Left ventricle myocardium inferior (tissue), 1 donor: ENCODE measurements around the gene SAPCD2. TPM values are rescaled to one million over a fixed set of nuclear protein-coding genes. Genes with fewer than 3 reads are reported as not detected.

Experiments
- DNase-seq: peaks from one replicate; pipeline ENCODE4 v3.0.0-alpha.2; 2020
- H3K27ac ChIP-seq: fragments of 200-600 bp; replicated peaks from 2 replicates; pipeline ENCODE4 v1.8.0; 2021
- H3K27me3 ChIP-seq: fragments of 200-600 bp; 2 replicates; pipeline ENCODE4 v1.8.0; 2021; ENCODE audit warnings: low read depth
- H3K36me3 ChIP-seq: fragments of 200-600 bp; 2 replicates; pipeline ENCODE4 v1.8.0; 2021
- H3K4me1 ChIP-seq: fragments of 200-600 bp; 2 replicates; pipeline ENCODE4 v1.8.0; 2021
- H3K4me3 ChIP-seq: fragments of 200-600 bp; 2 replicates; pipeline ENCODE4 v1.8.0; 2021; ENCODE audit warnings: mild to moderate bottlenecking, moderate library complexity
- H3K9me3 ChIP-seq: fragments of 200-600 bp; replicated peaks from 2 replicates; pipeline ENCODE4 v1.8.0; 2021
- intact Hi-C: fragments of 100-400 bp; cut with micrococcal nuclease; formaldehyde crosslinking; loops from one replicate; pipeline ENCODE4 v1.11.0; 2022
- total RNA-seq: library from RNA; stranded (reverse); fragmentation: NEBNext Ultra II Directional; extraction: Animal tissue kit (Norgen Biotek cat#: 25700); gene quantifications from one replicate; pipeline ENCODE4 v1.2.1, GENCODE V29; 2021
- TF ChIP-seq, protein P1 (sequence below): fragments of 200-600 bp; IDR thresholded peaks from 2 replicates; pipeline ENCODE4 v1.8.0; 2021; ENCODE audit warnings: antibody characterized with exemption, mild to moderate bottlenecking, borderline replicate concordance
- donor health status: DM: no; HTN: yes; CAD: no; lungs with severe emphysema.

Gene SAPCD2
- total RNA-seq, 1 donor from 2014 or later: 0.25 TPM

DNA sequence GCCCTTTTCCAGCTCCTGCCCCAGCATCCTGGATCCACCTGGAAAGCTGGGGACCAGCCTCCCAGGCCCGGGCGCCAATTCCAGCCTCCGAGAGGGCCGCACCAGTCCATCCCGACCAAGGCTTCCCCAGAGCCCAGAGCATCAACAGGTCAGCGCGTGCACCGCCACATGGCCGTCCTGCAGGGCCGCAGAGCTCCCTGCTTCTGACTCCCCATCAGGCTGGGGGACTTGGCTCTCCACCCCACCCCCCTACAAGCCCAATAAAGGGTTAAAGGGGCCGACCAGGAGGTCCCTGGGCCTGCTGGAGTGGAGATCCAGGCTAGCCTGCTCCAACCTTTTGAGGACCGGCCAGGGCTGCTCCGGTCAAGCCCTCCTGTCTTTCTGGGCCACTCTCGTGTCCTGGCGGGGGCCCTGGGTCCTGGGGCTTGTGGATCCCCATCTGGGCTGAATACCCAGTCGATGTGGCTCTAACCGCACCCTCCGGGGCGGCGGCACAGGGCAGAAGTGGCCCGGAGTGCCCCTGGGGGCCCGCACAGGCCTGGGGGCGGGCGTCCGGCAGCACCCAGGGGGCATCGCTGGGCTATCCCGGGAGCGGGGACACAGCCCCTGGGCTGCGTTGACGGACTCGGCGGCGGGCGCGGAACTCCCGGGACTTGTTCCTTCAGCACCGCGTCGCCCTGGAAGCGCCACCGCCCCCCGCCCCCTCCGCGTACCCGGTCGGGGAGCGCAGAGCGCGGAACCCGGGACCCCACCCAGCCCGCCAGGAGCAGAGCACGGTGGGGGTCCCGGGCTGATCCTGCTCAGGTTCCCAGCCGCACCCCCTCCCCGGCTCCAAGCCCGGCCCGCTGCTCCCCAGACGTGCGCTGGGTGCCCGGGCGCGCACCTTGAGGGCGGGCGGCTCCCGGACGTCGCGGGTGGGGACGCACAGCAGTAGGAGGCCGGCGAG is 17.1 kb downstream of the SAPCD2 start:
- peaks cover 64% of the 10 kb centered on the region for H3K27me3 ChIP-seq
- TF ChIP-seq, protein P1, sequence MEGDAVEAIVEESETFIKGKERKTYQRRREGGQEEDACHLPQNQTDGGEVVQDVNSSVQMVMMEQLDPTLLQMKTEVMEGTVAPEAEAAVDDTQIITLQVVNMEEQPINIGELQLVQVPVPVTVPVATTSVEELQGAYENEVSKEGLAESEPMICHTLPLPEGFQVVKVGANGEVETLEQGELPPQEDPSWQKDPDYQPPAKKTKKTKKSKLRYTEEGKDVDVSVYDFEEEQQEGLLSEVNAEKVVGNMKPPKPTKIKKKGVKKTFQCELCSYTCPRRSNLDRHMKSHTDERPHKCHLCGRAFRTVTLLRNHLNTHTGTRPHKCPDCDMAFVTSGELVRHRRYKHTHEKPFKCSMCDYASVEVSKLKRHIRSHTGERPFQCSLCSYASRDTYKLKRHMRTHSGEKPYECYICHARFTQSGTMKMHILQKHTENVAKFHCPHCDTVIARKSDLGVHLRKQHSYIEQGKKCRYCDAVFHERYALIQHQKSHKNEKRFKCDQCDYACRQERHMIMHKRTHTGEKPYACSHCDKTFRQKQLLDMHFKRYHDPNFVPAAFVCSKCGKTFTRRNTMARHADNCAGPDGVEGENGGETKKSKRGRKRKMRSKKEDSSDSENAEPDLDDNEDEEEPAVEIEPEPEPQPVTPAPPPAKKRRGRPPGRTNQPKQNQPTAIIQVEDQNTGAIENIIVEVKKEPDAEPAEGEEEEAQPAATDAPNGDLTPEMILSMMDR: no peak
- no peaks in the 10 kb centered on the region for H3K9me3 ChIP-seq
- H3K4me1 ChIP-seq: peaks cover 66% of the 10 kb centered on the region
- H3K36me3 ChIP-seq: no peaks in the 10 kb centered on the region
- H3K4me3 ChIP-seq: peak overlapping the region; percentile 64
- DNase-seq: no peak
- intact Hi-C loops: no loop called here
- peak overlapping the region; percentile 93 for H3K27ac ChIP-seq

GRCh38 chr9:137052293-137052692 is 18.1 kb downstream of the SAPCD2 start:
- no peak overlapping the region for H3K4me3 ChIP-seq
- intact Hi-C loops: no loop called here
- no peak for DNase-seq
- peaks cover 74% of the 10 kb centered on the region for H3K27me3 ChIP-seq
- peaks cover 62% of the 10 kb centered on the region for H3K4me1 ChIP-seq
- H3K27ac ChIP-seq: no peak overlapping the region
- TF ChIP-seq, protein P1: no peak
- no peaks in the 10 kb centered on the region for H3K9me3 ChIP-seq
- no peaks in the 10 kb centered on the region for H3K36me3 ChIP-seq

GRCh38 chr9:137051145-137051724 is 19.1 kb downstream of the SAPCD2 start:
- Histone ChIP-seq H3K27me3 (peaks cover 81% of the 10 kb centered on the region), H3K27ac (no peak overlapping the region), H3K4me1 (peaks cover 57% of the 10 kb centered on the region), H3K4me3 (no peak overlapping the region), H3K9me3 (no peaks in the 10 kb centered on the region), H3K36me3 (no peaks in the 10 kb centered on the region)
- intact Hi-C loops: no loop called here
- DNase-seq: no peak
- TF ChIP-seq, protein P1: no peak

- Histone ChIP-seq H3K36me3 (no peaks in the 10 kb centered on the region), H3K9me3 (no peaks in the 10 kb centered on the region), H3K27ac (no peak overlapping the region), H3K4me3 (no peak overlapping the region), H3K4me1 (peaks cover 55% of the 10 kb centered on the region), H3K27me3 (peaks cover 81% of the 10 kb centered on the region)
- TF ChIP-seq, protein P1: no peak
- no peak for DNase-seq
- intact Hi-C loops: no loop called here
Measured at GRCh38 chr9:137050570-137050969, 19.8 kb downstream of the SAPCD2 start.

DNA sequence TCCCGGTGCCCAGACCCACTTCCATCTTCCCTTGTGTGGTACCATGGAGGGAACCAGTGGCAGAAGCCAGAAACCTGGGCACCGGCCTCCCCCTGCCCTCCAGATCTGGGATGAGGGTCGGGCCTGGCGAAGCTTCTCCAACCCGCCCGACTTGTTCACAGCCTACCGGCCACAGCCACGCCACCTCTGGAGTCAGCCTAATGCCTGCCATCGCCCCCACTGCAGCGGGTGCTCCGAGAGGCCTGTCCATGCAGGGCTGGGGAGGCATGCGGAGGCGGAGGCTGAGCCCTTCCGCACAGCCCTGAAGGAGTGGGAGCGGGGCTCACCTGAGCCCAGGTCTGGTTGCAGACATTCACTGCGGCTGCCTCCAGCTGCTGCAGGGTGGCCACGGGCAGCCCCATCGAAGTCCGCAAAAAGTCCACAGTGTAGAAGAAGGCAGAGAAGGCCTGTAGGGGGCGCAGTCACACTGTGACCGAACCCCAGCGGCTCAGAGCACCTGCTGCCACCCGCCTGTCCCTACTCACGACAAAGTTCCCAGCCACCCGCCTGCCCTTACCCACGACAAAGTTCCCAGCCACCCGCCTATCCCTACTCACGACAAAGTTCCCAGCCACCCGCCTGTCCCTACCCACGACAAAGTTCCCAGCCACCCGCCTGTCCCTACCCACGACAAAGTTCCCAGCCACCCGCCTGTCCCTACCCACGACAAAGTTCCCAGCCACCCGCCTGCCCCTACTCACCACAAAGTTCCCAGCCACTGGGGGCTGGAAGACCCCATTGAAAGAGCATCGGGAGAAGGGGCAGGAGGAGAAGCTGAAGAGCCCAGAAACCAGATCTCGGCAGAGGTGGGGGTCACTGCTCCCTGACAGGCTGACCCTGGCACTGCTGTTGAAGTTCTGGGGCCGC is 20.6 kb downstream of the SAPCD2 start:
- intact Hi-C loops: no loop called here
- no peak for DNase-seq
- H3K9me3 ChIP-seq: no peaks in the 10 kb centered on the region
- H3K4me3 ChIP-seq: no peak overlapping the region
- TF ChIP-seq, protein P1: peak; percentile 65
- H3K27me3 ChIP-seq: peaks cover 80% of the 10 kb centered on the region
- H3K4me1 ChIP-seq: peaks cover 54% of the 10 kb centered on the region
- H3K36me3 ChIP-seq: no peaks in the 10 kb centered on the region
- H3K27ac ChIP-seq: no peak overlapping the region
